GM12864 (cell line): ENCODE results near the gene IDE.

ENCODE experiments used
- DNase-seq: peaks from one replicate; pipeline ENCODE4 v3.0.0-alpha.2; 2011; ENCODE audit warnings: low read depth
- H3K4me3 ChIP-seq: 2 replicates; pipeline ENCODE4 v1.5.1; 2011; ENCODE audit warnings: mild to moderate bottlenecking, low read depth, low read length, control low read depth
- TF ChIP-seq, protein P1 (sequence below): IDR thresholded peaks from 2 replicates; pipeline ENCODE4 v1.5.1; 2011; ENCODE audit warnings: low read depth, mild to moderate bottlenecking, moderate library complexity, low read length, control low read depth, inconsistent platforms; ENCODE audit errors: missing control alignments

The IDE gene

DNA sequence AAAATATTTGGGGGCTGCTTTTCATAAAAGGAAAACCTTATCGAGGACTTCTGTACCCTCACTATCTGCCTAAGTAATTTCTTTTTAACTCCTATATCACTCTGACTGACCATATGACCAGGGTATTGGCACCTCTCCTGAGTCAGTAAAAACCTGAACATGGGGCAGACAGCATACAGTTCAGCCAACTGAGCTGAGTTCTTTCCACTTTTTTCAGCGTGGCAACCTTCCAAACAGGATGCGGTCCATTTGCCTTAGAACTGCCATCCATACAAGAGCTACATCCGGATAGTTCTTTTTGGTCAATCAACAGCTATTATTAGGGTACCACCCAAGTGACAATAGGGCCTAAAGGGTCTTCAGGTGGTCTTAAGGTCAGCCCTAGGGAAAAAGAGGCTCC, 160.4 kb downstream of the IDE start:
- no peak overlapping the region for H3K4me3 ChIP-seq
- no peak for DNase-seq
- TF ChIP-seq, protein P1, sequence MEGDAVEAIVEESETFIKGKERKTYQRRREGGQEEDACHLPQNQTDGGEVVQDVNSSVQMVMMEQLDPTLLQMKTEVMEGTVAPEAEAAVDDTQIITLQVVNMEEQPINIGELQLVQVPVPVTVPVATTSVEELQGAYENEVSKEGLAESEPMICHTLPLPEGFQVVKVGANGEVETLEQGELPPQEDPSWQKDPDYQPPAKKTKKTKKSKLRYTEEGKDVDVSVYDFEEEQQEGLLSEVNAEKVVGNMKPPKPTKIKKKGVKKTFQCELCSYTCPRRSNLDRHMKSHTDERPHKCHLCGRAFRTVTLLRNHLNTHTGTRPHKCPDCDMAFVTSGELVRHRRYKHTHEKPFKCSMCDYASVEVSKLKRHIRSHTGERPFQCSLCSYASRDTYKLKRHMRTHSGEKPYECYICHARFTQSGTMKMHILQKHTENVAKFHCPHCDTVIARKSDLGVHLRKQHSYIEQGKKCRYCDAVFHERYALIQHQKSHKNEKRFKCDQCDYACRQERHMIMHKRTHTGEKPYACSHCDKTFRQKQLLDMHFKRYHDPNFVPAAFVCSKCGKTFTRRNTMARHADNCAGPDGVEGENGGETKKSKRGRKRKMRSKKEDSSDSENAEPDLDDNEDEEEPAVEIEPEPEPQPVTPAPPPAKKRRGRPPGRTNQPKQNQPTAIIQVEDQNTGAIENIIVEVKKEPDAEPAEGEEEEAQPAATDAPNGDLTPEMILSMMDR: no peak

DNA sequence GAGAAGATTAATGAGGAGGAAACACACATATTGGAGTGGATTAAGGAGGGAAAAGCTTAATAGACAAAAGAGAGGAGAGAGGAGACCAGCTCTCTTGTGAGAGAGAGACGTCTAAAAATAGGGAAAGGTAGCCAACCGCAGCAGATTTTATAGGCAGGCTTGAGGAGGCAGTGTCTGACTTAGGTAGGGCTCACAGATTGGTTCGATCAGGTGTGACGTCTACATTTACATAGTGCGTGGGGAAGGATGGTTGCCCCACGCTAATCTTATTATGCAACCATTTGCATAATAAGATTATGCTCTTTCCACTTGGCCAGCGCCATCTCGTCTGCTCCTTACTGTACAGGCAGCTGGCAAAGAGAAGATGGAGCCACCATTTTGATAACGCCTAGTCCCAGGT, 160.9 kb downstream of the IDE start:
- DNase-seq: no peak
- TF ChIP-seq, protein P1: no peak
- no peak overlapping the region for H3K4me3 ChIP-seq

GRCh38 chr10:92411406-92411805, 162.5 kb downstream of the IDE start:
- no peak overlapping the region for H3K4me3 ChIP-seq
- DNase-seq: no peak

GRCh38 chr10:92410501-92410900, 163.4 kb downstream of the IDE start:
- no peak for DNase-seq
- no peak overlapping the region for H3K4me3 ChIP-seq
- TF ChIP-seq, protein P1: no peak

More at GRCh38 chr10:92411406-92411805, 162.5 kb downstream of the IDE start:
- TF ChIP-seq, protein P1: no peak

DNA sequence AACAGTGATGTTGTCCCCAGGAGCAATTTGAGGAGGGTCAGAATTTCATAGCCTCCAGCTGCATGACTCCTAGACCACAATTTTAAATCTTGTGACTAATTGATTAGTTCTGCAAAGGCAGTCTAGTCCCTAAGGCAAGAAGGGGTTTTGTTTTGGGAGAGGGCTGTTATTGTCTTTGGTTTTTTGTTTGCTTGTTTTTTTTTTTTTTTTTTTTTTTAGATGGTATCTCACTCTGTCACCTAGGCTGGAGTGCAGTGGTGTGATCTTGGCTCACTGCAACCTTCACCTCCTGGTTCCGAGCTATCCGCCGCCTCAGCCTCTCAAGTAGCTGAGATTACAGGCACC, 165.9 kb downstream of the IDE start:
- no peak overlapping the region for H3K4me3 ChIP-seq
- TF ChIP-seq, protein P1: no peak
- DNase-seq: no peak

DNA sequence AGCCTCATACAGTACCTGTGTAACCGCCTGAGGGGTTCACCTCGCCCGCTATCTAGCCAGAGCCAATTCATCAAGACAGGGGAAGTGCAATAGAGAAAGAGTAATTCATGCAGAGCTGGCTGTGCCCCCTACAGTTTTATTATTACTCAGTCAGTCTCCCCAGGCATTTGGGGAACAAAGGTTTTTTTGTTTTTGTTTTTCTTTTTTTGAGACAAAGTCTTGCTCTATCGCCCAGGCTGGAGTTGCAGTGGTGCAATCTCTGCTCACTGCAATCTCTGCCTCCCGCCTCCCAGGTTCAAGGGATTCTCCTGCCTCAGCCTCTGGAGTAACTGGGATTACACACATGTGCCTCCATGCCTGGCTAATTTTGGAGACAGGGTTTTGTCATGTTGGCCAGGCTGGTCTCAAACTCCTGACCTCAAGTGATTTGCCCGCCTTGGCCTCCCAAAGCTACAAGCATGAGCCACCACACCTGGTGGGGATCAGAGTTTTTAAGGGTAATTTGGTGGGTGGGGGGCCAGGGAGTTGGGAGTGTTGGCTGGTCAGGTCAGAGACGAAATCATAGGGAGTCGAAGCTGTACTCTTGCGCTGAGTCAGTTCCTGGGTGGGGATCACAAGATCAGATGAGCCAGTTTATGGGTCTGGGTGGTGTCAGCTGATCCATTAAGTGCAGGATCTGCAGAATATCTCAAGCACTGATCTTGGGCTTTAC, 166.4 kb downstream of the IDE start:
- no peak for DNase-seq
- TF ChIP-seq, protein P1: no peak
- no peak overlapping the region for H3K4me3 ChIP-seq

- TF ChIP-seq, protein P1: no peak
- H3K4me3 ChIP-seq: no peak overlapping the region
- no peak for DNase-seq
Measured at GRCh38 chr10:92405419-92405924, 168.4 kb downstream of the IDE start.
